Measurements from ENCODE around the gene CABCOCO1. TPM values are rescaled to one million over a fixed set of nuclear protein-coding genes. Genes with fewer than 3 reads are reported as not detected.

Gene CABCOCO1
- polyA plus RNA-seq, 1 donor (not counting 4 experiments of a cell fraction or from before 2014, with no cell fraction given): 0.17 TPM

- Histone ChIP-seq H3K9ac (ENCODE audit: control insufficient read depth, extremely low read depth, insufficient read depth, low read length) (no peak overlapping the region), H3K4me1 (ENCODE audit: control insufficient read depth, extremely low read depth, insufficient read depth, low read length) (peaks cover 16% of the 10 kb centered on the region), H2AFZ (ENCODE audit: control insufficient read depth, low read length) (peak overlapping the region; percentile 58), H3K4me3 (ENCODE audit: control insufficient read depth in 2 of 3, extremely low read depth in 1 of 3, insufficient read depth in 2 of 3, low read depth in 1 of 3, low read length in 3 of 3) (no peak overlapping the region), H3K9me3 (ENCODE audit: control insufficient read depth, low read depth, low read length) (no peaks in the 10 kb centered on the region), H3K27ac (ENCODE audit: control insufficient read depth, insufficient read depth, low read length) (peak overlapping the region; percentile 19), H3K4me2 (ENCODE audit: control insufficient read depth, extremely low read depth, insufficient read depth, low read depth, low read length) (peak overlapping the region; percentile 50), H3K27me3 (ENCODE audit: control insufficient read depth, extremely low read depth, insufficient read depth, low read length) (no peaks in the 10 kb centered on the region), H4K20me1 (ENCODE audit: control insufficient read depth, extremely low read depth, insufficient read depth, low read length) (no peaks in the 10 kb centered on the region), H3K9me1 (ENCODE audit: control insufficient read depth, extremely low read depth, insufficient read depth, low read length) (no peaks in the 10 kb centered on the region), H3K79me2 (ENCODE audit: control insufficient read depth, insufficient read depth, low read length) (no peaks in the 10 kb centered on the region), H3K36me3 (ENCODE audit: control insufficient read depth in 2 of 2, extremely low read depth in 1 of 2, insufficient read depth in 2 of 2, low read length in 2 of 2) (no peaks in the 10 kb centered on the region)
- TF ChIP-seq EZH2 (IDR thresholded peaks at IDR 0.05; ENCODE audit: low read length) (no peak), CTCF (optimal IDR thresholded peaks at IDR 0.05 in 1 of 3, IDR thresholded peaks at IDR 0.05 in 1 of 3, conservative IDR thresholded peaks at IDR 0.05 in 1 of 3; ENCODE audit: extremely low read depth in 1 of 3, insufficient read depth in 2 of 3, low read length in 3 of 3) (no peak)
- dilution Hi-C loops (cut with MboI; ENCODE audit: extremely low pct_ligation_motif_present, low sequenced_read_pairs): no loop called here
- no peak for DNase-seq (ENCODE audit: low read depth, low spot score)
- peak; percentile 96 for FAIRE-seq
Measured at GRCh38 chr10:61760943-61761824, 98.5 kb downstream of the CABCOCO1 start.

GRCh38 chr10:61761825-61762217 lies 99.1 kb downstream of the CABCOCO1 start:
- no peaks in the 10 kb centered on the region for H3K27me3 ChIP-seq (ENCODE audit: control insufficient read depth, extremely low read depth, insufficient read depth, low read length)
- H3K9me1 ChIP-seq (ENCODE audit: control insufficient read depth, extremely low read depth, insufficient read depth, low read length): no peaks in the 10 kb centered on the region
- H2AFZ ChIP-seq (ENCODE audit: control insufficient read depth, low read length): peak overlapping the region; percentile 0
- no peak overlapping the region for H3K9ac ChIP-seq (ENCODE audit: control insufficient read depth, extremely low read depth, insufficient read depth, low read length)
- no peaks in the 10 kb centered on the region for H3K9me3 ChIP-seq (ENCODE audit: control insufficient read depth, low read depth, low read length)
- dilution Hi-C loops (cut with MboI; ENCODE audit: extremely low pct_ligation_motif_present, low sequenced_read_pairs): no loop called here
- no peak for TF ChIP-seq CTCF (optimal IDR thresholded peaks at IDR 0.05 in 1 of 3, IDR thresholded peaks at IDR 0.05 in 1 of 3, conservative IDR thresholded peaks at IDR 0.05 in 1 of 3; ENCODE audit: extremely low read depth in 1 of 3, insufficient read depth in 2 of 3, low read length in 3 of 3)
- TF ChIP-seq EZH2 (IDR thresholded peaks at IDR 0.05; ENCODE audit: low read length): no peak
- H3K27ac ChIP-seq (ENCODE audit: control insufficient read depth, insufficient read depth, low read length): no peak overlapping the region
- no peaks in the 10 kb centered on the region for H3K36me3 ChIP-seq (ENCODE audit: control insufficient read depth in 2 of 2, extremely low read depth in 1 of 2, insufficient read depth in 2 of 2, low read length in 2 of 2)
- H3K4me2 ChIP-seq (ENCODE audit: control insufficient read depth, extremely low read depth, insufficient read depth, low read depth, low read length): no peak overlapping the region
- no peaks in the 10 kb centered on the region for H3K79me2 ChIP-seq (ENCODE audit: control insufficient read depth, insufficient read depth, low read length)
- peak; percentile 51 for FAIRE-seq
- DNase-seq (ENCODE audit: low read depth, low spot score): no peak
- no peak overlapping the region for H3K4me3 ChIP-seq (ENCODE audit: control insufficient read depth in 2 of 3, extremely low read depth in 1 of 3, insufficient read depth in 2 of 3, low read depth in 1 of 3, low read length in 3 of 3)
- no peaks in the 10 kb centered on the region for H4K20me1 ChIP-seq (ENCODE audit: control insufficient read depth, extremely low read depth, insufficient read depth, low read length)
- peaks cover 16% of the 10 kb centered on the region for H3K4me1 ChIP-seq (ENCODE audit: control insufficient read depth, extremely low read depth, insufficient read depth, low read length)
